SU-DHL-6 (cell line): Measurements from ENCODE around the gene PARP1.
A peak's percentile ranks its signal among the peaks of the same experiment; 100 is the strongest.

Source experiments
- H2AFZ ChIP-seq: fragments of 200-600 bp; sonication (generic); 2 replicates; pipeline ENCODE4 v1.6.1; 2014; ENCODE audit warnings: low read depth, mild to moderate bottlenecking, moderate library complexity, mixed read lengths, antibody characterized with exemption, low read length; ENCODE audit not compliant: severe bottlenecking
- H3F3A ChIP-seq: fragments of 200-600 bp; shearing (Covaris generic); 2 replicates; pipeline ENCODE4 v1.6.0; 2016; ENCODE audit warnings: antibody characterized with exemption, mild to moderate bottlenecking; ENCODE audit not compliant: insufficient read depth
- H3K27ac ChIP-seq: fragments of 200-600 bp; sonication (generic); 2 replicates; pipeline ENCODE4 v1.5.1; 2016; ENCODE audit warnings: low read depth, mild to moderate bottlenecking, low read length, moderate library complexity, mixed read lengths
- H3K27me3 ChIP-seq: fragments of 200-600 bp; sonication (generic), shearing (Covaris generic); 2 replicates; pipeline ENCODE4 v1.6.0; 2014; ENCODE audit warnings: mild to moderate bottlenecking, low read length
- H3K36me3 ChIP-seq: fragments of 200-600 bp; sonication (generic); 2 replicates; pipeline ENCODE4 v1.6.1; 2014; ENCODE audit warnings: mild to moderate bottlenecking, low read length, mixed read lengths
- H3K4me2 ChIP-seq: fragments of 300-600, 200-600 bp; shearing (Covaris generic), sonication (generic); 2 replicates; pipeline ENCODE4 v1.6.0; 2014; ENCODE audit warnings: low read length, low read depth, mild to moderate bottlenecking; ENCODE audit not compliant: poor library complexity, severe bottlenecking
- H3K4me3 ChIP-seq: fragments of 200-600 bp; sonication (generic); 2 replicates; pipeline ENCODE4 v1.5.1; 2014; ENCODE audit warnings: antibody characterized with exemption, low read length, mild to moderate bottlenecking, mixed read lengths; ENCODE audit not compliant: insufficient read depth, poor library complexity, severe bottlenecking
- H3K79me2 ChIP-seq: fragments of 200-600 bp; sonication (generic); 2 replicates; pipeline ENCODE4 v1.6.1; 2014; ENCODE audit warnings: mild to moderate bottlenecking, low read length, moderate library complexity; ENCODE audit not compliant: insufficient read depth
- H3K9ac ChIP-seq: fragments of 200-600 bp; sonication (generic); 2 replicates; pipeline ENCODE4 v1.7.0; 2014; ENCODE audit warnings: mild to moderate bottlenecking, low read length
- H3K9me2 ChIP-seq: fragments of 200-600 bp; sonication (generic); replicated peaks from 2 replicates; pipeline ENCODE4 v1.6.1; 2014; ENCODE audit warnings: low read length; ENCODE audit not compliant: insufficient read depth
- H3K9me3 ChIP-seq: fragments of 200-600 bp; sonication (generic); 2 replicates; pipeline ENCODE4 v1.6.1; 2014; ENCODE audit warnings: low read length, mixed read lengths; ENCODE audit not compliant: insufficient read depth
- H4K20me1 ChIP-seq: fragments of 200-600 bp; sonication (generic); 2 replicates; pipeline ENCODE4 v1.6.1; 2014; ENCODE audit warnings: low read depth, mild to moderate bottlenecking, antibody characterized with exemption, low read length, moderate library complexity, mixed read lengths
- EZH2phosphoT487 ChIP-seq: fragments of 200-600 bp; sonication (generic), shearing (Covaris generic); conservative IDR thresholded peaks from 2 replicates; pipeline ENCODE4 v1.6.1; 2018; ENCODE audit warnings: mild to moderate bottlenecking, antibody characterized with exemption, low read length, moderate library complexity, mixed read lengths
- TF ChIP-seq, protein P1 (sequence below): fragments of 200-600 bp; sonication (generic); IDR thresholded peaks from one replicate; pipeline ENCODE4 v1.5.1; 2017; ENCODE audit warnings: antibody characterized with exemption, mild to moderate bottlenecking, low read length, moderate library complexity; ENCODE audit not compliant: insufficient read depth, poor library complexity, severe bottlenecking

The PARP1 gene

GRCh38 chr1:226371027-226371694 lies 36.7 kb downstream of the PARP1 start:
- no peaks in the 10 kb centered on the region for H3K9me2 ChIP-seq
- TF ChIP-seq EZH2phosphoT487: no peak
- TF ChIP-seq, protein P1, sequence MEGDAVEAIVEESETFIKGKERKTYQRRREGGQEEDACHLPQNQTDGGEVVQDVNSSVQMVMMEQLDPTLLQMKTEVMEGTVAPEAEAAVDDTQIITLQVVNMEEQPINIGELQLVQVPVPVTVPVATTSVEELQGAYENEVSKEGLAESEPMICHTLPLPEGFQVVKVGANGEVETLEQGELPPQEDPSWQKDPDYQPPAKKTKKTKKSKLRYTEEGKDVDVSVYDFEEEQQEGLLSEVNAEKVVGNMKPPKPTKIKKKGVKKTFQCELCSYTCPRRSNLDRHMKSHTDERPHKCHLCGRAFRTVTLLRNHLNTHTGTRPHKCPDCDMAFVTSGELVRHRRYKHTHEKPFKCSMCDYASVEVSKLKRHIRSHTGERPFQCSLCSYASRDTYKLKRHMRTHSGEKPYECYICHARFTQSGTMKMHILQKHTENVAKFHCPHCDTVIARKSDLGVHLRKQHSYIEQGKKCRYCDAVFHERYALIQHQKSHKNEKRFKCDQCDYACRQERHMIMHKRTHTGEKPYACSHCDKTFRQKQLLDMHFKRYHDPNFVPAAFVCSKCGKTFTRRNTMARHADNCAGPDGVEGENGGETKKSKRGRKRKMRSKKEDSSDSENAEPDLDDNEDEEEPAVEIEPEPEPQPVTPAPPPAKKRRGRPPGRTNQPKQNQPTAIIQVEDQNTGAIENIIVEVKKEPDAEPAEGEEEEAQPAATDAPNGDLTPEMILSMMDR: no peak
- H3K9me3 ChIP-seq: no peaks in the 10 kb centered on the region
- peaks cover under 1% of the 10 kb centered on the region; the same call in 1 of the 2 replicates for H3F3A ChIP-seq
- H3K4me3 ChIP-seq: no peak overlapping the region
- no peaks in the 10 kb centered on the region for H3K27me3 ChIP-seq
- peak overlapping the region; percentile 44 for H3K4me2 ChIP-seq
- no peak overlapping the region for H2AFZ ChIP-seq
- peak overlapping the region; percentile 77 for H3K27ac ChIP-seq
- H3K36me3 ChIP-seq: peaks cover 44% of the 10 kb centered on the region
- H3K79me2 ChIP-seq: peaks cover 21% of the 10 kb centered on the region; the same call in 1 of the 2 replicates
- peak overlapping the region; percentile 47 for H3K9ac ChIP-seq
- no peaks in the 10 kb centered on the region for H4K20me1 ChIP-seq

GRCh38 chr1:226370144-226370923 lies 37.6 kb downstream of the PARP1 start:
- Histone ChIP-seq H3K4me3 (no peak overlapping the region), H4K20me1 (no peaks in the 10 kb centered on the region), H3K79me2 (peaks cover 21% of the 10 kb centered on the region; the same call in 1 of the 2 replicates), H3K27ac (peak overlapping the region; percentile 77), H3F3A (no peaks in the 10 kb centered on the region; the same call in 1 of the 2 replicates), H2AFZ (no peak overlapping the region), H3K4me2 (peak overlapping the region; percentile 44), H3K36me3 (peaks cover 40% of the 10 kb centered on the region), H3K9me3 (no peaks in the 10 kb centered on the region), H3K9ac (peak overlapping the region; percentile 47), H3K9me2 (no peaks in the 10 kb centered on the region), H3K27me3 (no peaks in the 10 kb centered on the region)
- TF ChIP-seq, protein P1: no peak
- TF ChIP-seq EZH2phosphoT487: no peak

GRCh38 chr1:226369110-226369509 lies 38.8 kb downstream of the PARP1 start:
- H3F3A ChIP-seq: no peaks in the 10 kb centered on the region; the same call in 1 of the 2 replicates
- H3K27me3 ChIP-seq: no peaks in the 10 kb centered on the region
- H3K9me3 ChIP-seq: no peaks in the 10 kb centered on the region
- no peak overlapping the region for H3K9ac ChIP-seq
- H3K79me2 ChIP-seq: peaks cover 21% of the 10 kb centered on the region; the same call in 1 of the 2 replicates
- H3K4me3 ChIP-seq: no peak overlapping the region
- no peak overlapping the region for H2AFZ ChIP-seq
- no peaks in the 10 kb centered on the region for H3K9me2 ChIP-seq
- TF ChIP-seq, protein P1: no peak
- TF ChIP-seq EZH2phosphoT487: no peak
- H3K36me3 ChIP-seq: peaks cover 38% of the 10 kb centered on the region
- H4K20me1 ChIP-seq: no peaks in the 10 kb centered on the region
- peak overlapping the region; percentile 77 for H3K27ac ChIP-seq
- H3K4me2 ChIP-seq: peak overlapping the region; percentile 44
